Measurements from ENCODE around the gene CMKLR1.

CMKLR1 gene

DNA sequence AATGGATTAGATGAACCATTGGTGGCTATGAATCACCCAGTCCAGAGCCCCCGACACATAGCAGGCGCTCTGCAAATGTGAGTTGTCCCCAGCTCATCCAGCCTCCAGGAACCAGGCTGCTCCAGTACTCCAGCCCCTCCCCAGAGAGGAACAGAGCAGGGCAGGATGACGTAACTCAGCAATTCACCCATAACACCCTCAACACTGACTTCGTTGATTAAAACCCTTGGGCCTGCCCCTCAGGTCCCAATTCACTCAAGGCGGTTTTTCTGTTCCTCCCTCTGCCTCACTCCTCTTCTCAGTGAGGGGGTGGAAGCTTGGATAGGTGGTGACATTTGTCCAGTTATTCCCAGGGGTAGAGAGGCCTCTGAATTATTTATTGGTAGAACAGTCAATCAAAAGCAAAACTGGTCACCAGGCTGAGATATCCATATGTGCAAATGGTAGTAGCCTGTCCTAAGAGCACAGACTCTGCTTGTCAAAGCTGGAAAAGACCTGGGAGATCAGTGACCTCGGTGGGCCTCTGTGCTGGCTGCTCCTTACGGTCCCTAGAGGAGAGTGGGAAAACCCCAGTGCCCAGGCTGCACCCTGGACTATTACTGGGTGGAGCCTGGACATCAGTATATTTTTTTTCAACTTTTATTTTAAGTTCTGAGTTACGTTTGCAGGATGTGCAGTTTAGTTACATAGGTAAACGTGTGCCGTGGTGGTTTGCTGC lies 97.0 kb downstream of the CMKLR1 start:
- no peak overlapping the region for H3K4me3 ChIP-seq (ENCODE audit: control insufficient read depth in 1 of 7, extremely low read depth in 1 of 7, insufficient read depth in 4 of 7, low read depth in 2 of 7, low read length in 6 of 7)
- ChIA-PET POLR2A (no interaction called here), CTCF (interaction anchor here (0.6 to 1.0 kb wide), 3 partner anchors 8 to 91 kb away, joined by 3 read pairs; no protein-coding TSS in a partner anchor)
- WGBS (ENCODE audit: insufficient coverage), result 89% methylated on average over 5 of the region's 10 CpGs
- peaks cover 0 to 18% (median 0%) of the 10 kb centered on the region in 5 experiments for H3K27me3 ChIP-seq (replicated peaks in 2 of 5; ENCODE audit: control insufficient read depth in 4 of 5, insufficient read depth in 5 of 5, low read length in 4 of 5)
- no peak overlapping the region for H3K27ac ChIP-seq (ENCODE audit: insufficient read depth in 1 of 2, low read depth in 1 of 2, low read length in 2 of 2, poor library complexity in 1 of 2, severe bottlenecking in 2 of 2)
- no peak for DNase-seq
- H3K4me1 ChIP-seq (ENCODE audit: control extremely low read depth in 1 of 4, control insufficient read depth in 4 of 4, insufficient read depth in 4 of 4, low read length in 3 of 4), result no peaks in the 10 kb centered on the region
- peaks cover 0 to 5% (median 0%) of the 10 kb centered on the region in 5 experiments for H3K9me3 ChIP-seq (ENCODE audit: control extremely low read depth in 1 of 5, control insufficient read depth in 4 of 5, insufficient read depth in 2 of 5, low read depth in 1 of 5, low read length in 4 of 5)
- no peaks in the 10 kb centered on the region for H3K36me3 ChIP-seq (ENCODE audit: control insufficient read depth in 4 of 4, insufficient read depth in 4 of 4, low read length in 3 of 4)

DNA sequence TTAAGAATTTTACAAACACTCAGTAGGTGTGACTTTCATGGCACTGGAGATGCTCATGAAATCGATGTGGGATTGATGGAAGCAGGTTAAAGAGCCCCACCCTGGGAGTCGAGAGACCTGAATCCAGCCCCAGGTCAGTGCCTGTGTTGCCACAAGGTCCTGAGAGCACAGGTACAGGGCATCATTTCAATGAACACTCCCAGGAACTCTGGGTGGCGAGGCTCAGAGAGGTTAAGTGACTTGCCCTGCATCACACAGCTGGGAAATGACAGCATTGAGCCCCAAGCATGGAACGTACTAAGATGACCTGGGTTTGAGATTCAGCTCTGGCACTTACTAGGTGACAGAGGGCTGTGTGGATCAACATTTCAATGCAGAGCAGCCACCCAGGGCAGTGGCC lies 98.2 kb downstream of the CMKLR1 start:
- Histone ChIP-seq H3K27ac (ENCODE audit: insufficient read depth in 1 of 2, low read depth in 1 of 2, low read length in 2 of 2, poor library complexity in 1 of 2, severe bottlenecking in 2 of 2) (no peak overlapping the region), H3K4me3 (ENCODE audit: control insufficient read depth in 1 of 7, extremely low read depth in 1 of 7, insufficient read depth in 4 of 7, low read depth in 2 of 7, low read length in 6 of 7) (no peak overlapping the region), H3K27me3 (replicated peaks in 2 of 5; ENCODE audit: control insufficient read depth in 4 of 5, insufficient read depth in 5 of 5, low read length in 4 of 5) (peaks cover 0 to 24% (median 0%) of the 10 kb centered on the region in 5 experiments), H3K4me1 (ENCODE audit: control extremely low read depth in 1 of 4, control insufficient read depth in 4 of 4, insufficient read depth in 4 of 4, low read length in 3 of 4) (no peaks in the 10 kb centered on the region), H3K9me3 (ENCODE audit: control extremely low read depth in 1 of 5, control insufficient read depth in 4 of 5, insufficient read depth in 2 of 5, low read depth in 1 of 5, low read length in 4 of 5) (peaks cover 0 to 5% (median 0%) of the 10 kb centered on the region in 5 experiments), H3K36me3 (ENCODE audit: control insufficient read depth in 4 of 4, insufficient read depth in 4 of 4, low read length in 3 of 4) (no peaks in the 10 kb centered on the region)
- ChIA-PET POLR2A (no interaction called here), CTCF (interaction anchor here (0.8 kb wide), 1 partner anchor 92 kb away, joined by 3 read pairs; no protein-coding TSS in a partner anchor)
- no peak for DNase-seq
- 90% methylated on average over 4 of the region's 4 CpGs for WGBS (ENCODE audit: insufficient coverage)

- Histone ChIP-seq H3K27me3 (replicated peaks in 2 of 5; ENCODE audit: control insufficient read depth in 4 of 5, insufficient read depth in 5 of 5, low read length in 4 of 5) (peaks cover 0 to 24% (median 0%) of the 10 kb centered on the region in 5 experiments), H3K4me3 (ENCODE audit: control insufficient read depth in 1 of 7, extremely low read depth in 1 of 7, insufficient read depth in 4 of 7, low read depth in 2 of 7, low read length in 6 of 7) (no peak overlapping the region), H3K27ac (ENCODE audit: insufficient read depth in 1 of 2, low read depth in 1 of 2, low read length in 2 of 2, poor library complexity in 1 of 2, severe bottlenecking in 2 of 2) (no peak overlapping the region), H3K9me3 (ENCODE audit: control extremely low read depth in 1 of 5, control insufficient read depth in 4 of 5, insufficient read depth in 2 of 5, low read depth in 1 of 5, low read length in 4 of 5) (peaks cover 0 to 5% (median 0%) of the 10 kb centered on the region in 5 experiments), H3K36me3 (ENCODE audit: control insufficient read depth in 4 of 4, insufficient read depth in 4 of 4, low read length in 3 of 4) (no peaks in the 10 kb centered on the region), H3K4me1 (ENCODE audit: control extremely low read depth in 1 of 4, control insufficient read depth in 4 of 4, insufficient read depth in 4 of 4, low read length in 3 of 4) (no peaks in the 10 kb centered on the region)
- WGBS (ENCODE audit: insufficient coverage), result 73% methylated on average over 17 of the region's 34 CpGs
- ChIA-PET CTCF (interaction anchor here (1.4 kb wide), 1 partner anchor 272 kb away, joined by 4 read pairs; no protein-coding TSS in a partner anchor), POLR2A (no interaction called here)
- no peak for DNase-seq
These were observed 98.9 kb downstream of the CMKLR1 start for GRCh38 chr12:108240027-108240785.

GRCh38 chr12:108239378-108239777 lies 99.7 kb downstream of the CMKLR1 start:
- 72% methylated on average over 2 of the region's 2 CpGs for WGBS (ENCODE audit: insufficient coverage)
- DNase-seq, result no peak
- H3K36me3 ChIP-seq (ENCODE audit: control insufficient read depth in 4 of 4, insufficient read depth in 4 of 4, low read length in 3 of 4), result no peaks in the 10 kb centered on the region
- H3K4me3 ChIP-seq (ENCODE audit: control insufficient read depth in 1 of 7, extremely low read depth in 1 of 7, insufficient read depth in 4 of 7, low read depth in 2 of 7, low read length in 6 of 7), result no peak overlapping the region
- peaks cover 0 to 24% (median 0%) of the 10 kb centered on the region in 5 experiments for H3K27me3 ChIP-seq (replicated peaks in 2 of 5; ENCODE audit: control insufficient read depth in 4 of 5, insufficient read depth in 5 of 5, low read length in 4 of 5)
- H3K27ac ChIP-seq (ENCODE audit: insufficient read depth in 1 of 2, low read depth in 1 of 2, low read length in 2 of 2, poor library complexity in 1 of 2, severe bottlenecking in 2 of 2), result no peak overlapping the region
- no peaks in the 10 kb centered on the region for H3K4me1 ChIP-seq (ENCODE audit: control extremely low read depth in 1 of 4, control insufficient read depth in 4 of 4, insufficient read depth in 4 of 4, low read length in 3 of 4)
- peaks cover 0 to 5% (median 0%) of the 10 kb centered on the region in 5 experiments for H3K9me3 ChIP-seq (ENCODE audit: control extremely low read depth in 1 of 5, control insufficient read depth in 4 of 5, insufficient read depth in 2 of 5, low read depth in 1 of 5, low read length in 4 of 5)
- POLR2A ChIA-PET, result no interaction called here
- CTCF ChIA-PET, result interaction anchor here (1.4 kb wide), 1 partner anchor 273 kb away, joined by 4 read pairs; no protein-coding TSS in a partner anchor

DNA sequence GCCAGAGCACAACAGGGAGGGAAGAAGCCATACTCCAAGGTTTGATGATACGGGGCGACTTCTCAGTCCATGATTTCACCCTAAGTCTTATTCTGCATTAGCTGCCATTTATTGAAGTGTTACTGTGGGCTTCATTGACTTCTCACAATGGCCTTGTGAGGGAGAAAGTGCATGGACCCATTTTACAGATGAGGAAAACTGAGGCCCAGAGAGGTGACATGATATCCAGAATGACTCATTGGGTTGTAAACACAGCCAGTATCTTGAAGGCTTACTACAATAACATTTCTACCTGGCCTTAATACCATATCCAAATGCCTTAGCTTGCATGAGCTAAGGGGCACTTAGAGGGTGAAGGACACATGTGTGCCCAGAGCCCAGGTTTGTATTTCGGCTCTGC lies 100.6 kb downstream of the CMKLR1 start:
- Histone ChIP-seq H3K36me3 (ENCODE audit: control insufficient read depth in 4 of 4, insufficient read depth in 4 of 4, low read length in 3 of 4) (no peaks in the 10 kb centered on the region), H3K4me1 (ENCODE audit: control extremely low read depth in 1 of 4, control insufficient read depth in 4 of 4, insufficient read depth in 4 of 4, low read length in 3 of 4) (no peaks in the 10 kb centered on the region), H3K9me3 (ENCODE audit: control extremely low read depth in 1 of 5, control insufficient read depth in 4 of 5, insufficient read depth in 2 of 5, low read depth in 1 of 5, low read length in 4 of 5) (peaks cover 0 to 5% (median 0%) of the 10 kb centered on the region in 5 experiments), H3K27me3 (replicated peaks in 2 of 5; ENCODE audit: control insufficient read depth in 4 of 5, insufficient read depth in 5 of 5, low read length in 4 of 5) (peaks cover 0 to 24% (median 0%) of the 10 kb centered on the region in 5 experiments), H3K27ac (ENCODE audit: insufficient read depth in 1 of 2, low read depth in 1 of 2, low read length in 2 of 2, poor library complexity in 1 of 2, severe bottlenecking in 2 of 2) (no peak overlapping the region), H3K4me3 (ENCODE audit: control insufficient read depth in 1 of 7, extremely low read depth in 1 of 7, insufficient read depth in 4 of 7, low read depth in 2 of 7, low read length in 6 of 7) (no peak overlapping the region)
- DNase-seq, result no peak
- ChIA-PET CTCF (interaction anchor here (0.6 to 5.5 kb wide), 5 partner anchors 12 to 274 kb away, joined by 3 to 37 read pairs (median 4); no protein-coding TSS in a partner anchor), POLR2A (no interaction called here)
- WGBS (ENCODE audit: insufficient coverage), result 86% methylated on average over 1 of the region's 3 CpGs

Measured in common myeloid progenitor, CD34-positive (primary cell).